Keratinocyte (primary cell): Measurements from ENCODE around the gene SYF2.

Experiments used
- CTCF ChIP-seq, 3 experiments: IDR thresholded peaks in 1 of 3; conservative IDR thresholded peaks in 1 of 3; optimal IDR thresholded peaks in 1 of 3; 2 replicates in 2 of 3; 3 replicates in 1 of 3; pipeline versions ENCODE3 to v1.5.1; 2011; ENCODE audit warnings: low read length in 3 of 3, mild to moderate bottlenecking in 3 of 3, moderate library complexity in 2 of 3, control low read depth in 1 of 3, inconsistent platforms in 1 of 3; ENCODE audit not compliant: insufficient read depth in 2 of 3; ENCODE audit errors: extremely low read depth in 1 of 3
- EZH2 ChIP-seq: IDR thresholded peaks from one replicate; pipeline ENCODE4 v1.6.1; 2012; ENCODE audit warnings: inconsistent platforms, mild to moderate bottlenecking, low read length, moderate library complexity

DNA sequence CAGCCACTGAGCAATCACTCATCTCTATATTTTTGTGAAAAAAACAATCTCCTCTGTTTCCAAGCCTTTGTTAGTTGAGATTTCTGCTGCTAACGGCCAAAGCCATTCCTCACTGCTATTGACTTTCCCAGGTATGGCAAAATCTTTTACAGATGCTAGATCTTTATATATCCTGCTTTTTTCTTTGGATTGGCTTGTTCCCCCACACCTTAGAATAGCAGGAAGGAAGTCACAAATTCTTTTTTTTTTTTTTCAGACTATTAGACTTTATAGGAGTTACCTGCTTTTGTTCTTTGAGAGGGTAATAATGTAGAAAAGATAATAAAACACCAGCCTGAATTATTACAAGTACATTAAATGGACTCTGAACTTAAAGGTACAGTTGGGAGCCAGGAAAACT is 24.2 kb downstream of the SYF2 start:
- TF ChIP-seq CTCF (optimal IDR thresholded peaks at IDR 0.05 in 1 of 3, IDR thresholded peaks at IDR 0.05 in 1 of 3, conservative IDR thresholded peaks at IDR 0.05 in 1 of 3; ENCODE audit: extremely low read depth in 1 of 3, insufficient read depth in 2 of 3, low read length in 3 of 3) (no peak), EZH2 (no peak)
